ENCODE results near the gene NME9. TPM values are rescaled to one million over a fixed set of nuclear protein-coding genes. Genes with fewer than 3 reads are reported as not detected.

Gene NME9
- total RNA-seq, 1 donor from 2014 or later, result 1.1 TPM

DNA sequence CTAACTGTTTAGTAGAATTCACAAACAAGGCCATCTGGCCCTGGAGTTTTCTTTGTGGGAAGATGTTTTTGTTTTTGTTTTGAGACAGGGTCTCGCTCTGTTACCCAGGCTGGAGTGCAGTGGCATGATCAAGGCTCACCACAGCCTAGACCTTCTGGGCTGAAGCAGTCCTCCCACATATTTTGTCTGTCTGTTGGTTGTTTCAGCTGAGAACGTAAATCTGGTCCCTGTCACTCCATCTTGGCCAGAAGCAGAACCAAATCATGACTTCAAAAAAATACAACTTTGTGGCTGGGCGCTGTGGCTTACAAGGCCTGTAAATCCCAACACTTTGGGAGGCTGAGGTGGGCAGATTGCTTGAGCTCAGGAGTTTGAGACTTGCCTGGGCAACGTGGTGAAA lies 45.8 kb upstream of the NME9 start:
- TF ChIP-seq, protein P1, sequence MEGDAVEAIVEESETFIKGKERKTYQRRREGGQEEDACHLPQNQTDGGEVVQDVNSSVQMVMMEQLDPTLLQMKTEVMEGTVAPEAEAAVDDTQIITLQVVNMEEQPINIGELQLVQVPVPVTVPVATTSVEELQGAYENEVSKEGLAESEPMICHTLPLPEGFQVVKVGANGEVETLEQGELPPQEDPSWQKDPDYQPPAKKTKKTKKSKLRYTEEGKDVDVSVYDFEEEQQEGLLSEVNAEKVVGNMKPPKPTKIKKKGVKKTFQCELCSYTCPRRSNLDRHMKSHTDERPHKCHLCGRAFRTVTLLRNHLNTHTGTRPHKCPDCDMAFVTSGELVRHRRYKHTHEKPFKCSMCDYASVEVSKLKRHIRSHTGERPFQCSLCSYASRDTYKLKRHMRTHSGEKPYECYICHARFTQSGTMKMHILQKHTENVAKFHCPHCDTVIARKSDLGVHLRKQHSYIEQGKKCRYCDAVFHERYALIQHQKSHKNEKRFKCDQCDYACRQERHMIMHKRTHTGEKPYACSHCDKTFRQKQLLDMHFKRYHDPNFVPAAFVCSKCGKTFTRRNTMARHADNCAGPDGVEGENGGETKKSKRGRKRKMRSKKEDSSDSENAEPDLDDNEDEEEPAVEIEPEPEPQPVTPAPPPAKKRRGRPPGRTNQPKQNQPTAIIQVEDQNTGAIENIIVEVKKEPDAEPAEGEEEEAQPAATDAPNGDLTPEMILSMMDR (IDR thresholded peaks at IDR 0.05; ENCODE audit: unreplicated experiment), result no peak
- H3K9me3 Mint-ChIP-seq, result peaks cover 8% of the 10 kb centered on the region
- no peaks in the 10 kb centered on the region for H3K27me3 Mint-ChIP-seq (ENCODE audit: low read depth)
- no peak for DNase-seq (ENCODE audit: low spot score in 2 of 2, unreplicated experiment in 2 of 2)
- peak overlapping the region; percentile 60 for H3K27ac Mint-ChIP-seq
- peaks cover 21% of the 10 kb centered on the region for H3K4me1 Mint-ChIP-seq
- H3K36me3 Mint-ChIP-seq, result peaks cover 26% of the 10 kb centered on the region
- no peak overlapping the region for H3K4me3 Mint-ChIP-seq

DNA sequence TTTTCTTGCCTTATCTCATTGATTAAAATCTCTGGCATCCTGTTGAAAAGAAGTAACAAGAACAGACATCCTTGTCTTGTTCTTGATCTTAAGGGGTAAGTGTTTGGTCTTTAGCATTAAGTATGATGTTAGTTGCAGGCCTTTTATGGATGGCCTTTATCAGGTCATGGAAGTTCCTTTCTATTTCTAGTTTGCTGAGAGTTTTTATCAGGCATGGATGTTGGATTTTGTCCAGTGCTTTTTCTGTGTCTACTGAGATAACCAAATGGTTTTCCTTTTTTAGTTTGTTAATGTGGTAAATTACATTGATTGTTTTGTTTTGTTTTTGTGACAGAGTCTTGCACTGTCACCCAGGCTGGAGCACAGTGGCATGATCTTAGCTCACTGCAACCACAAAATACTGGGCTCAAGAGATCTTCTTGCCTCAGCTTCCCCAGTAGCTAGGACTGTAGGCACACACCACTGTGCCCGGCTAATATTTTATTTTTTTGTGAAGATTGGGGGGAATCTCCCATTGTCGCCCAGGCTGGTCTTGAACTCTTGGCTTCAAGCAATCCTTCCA lies 45.0 kb upstream of the NME9 start:
- Mint-ChIP-seq H3K4me3 (no peak overlapping the region), H3K36me3 (peaks cover 26% of the 10 kb centered on the region), H3K4me1 (peaks cover 21% of the 10 kb centered on the region), H3K9me3 (peaks cover 8% of the 10 kb centered on the region), H3K27ac (peak overlapping the region; percentile 52), H3K27me3 (ENCODE audit: low read depth) (no peaks in the 10 kb centered on the region)
- TF ChIP-seq, protein P1 (IDR thresholded peaks at IDR 0.05; ENCODE audit: unreplicated experiment), result no peak
- no peak for DNase-seq (ENCODE audit: low spot score in 2 of 2, unreplicated experiment in 2 of 2)

DNA sequence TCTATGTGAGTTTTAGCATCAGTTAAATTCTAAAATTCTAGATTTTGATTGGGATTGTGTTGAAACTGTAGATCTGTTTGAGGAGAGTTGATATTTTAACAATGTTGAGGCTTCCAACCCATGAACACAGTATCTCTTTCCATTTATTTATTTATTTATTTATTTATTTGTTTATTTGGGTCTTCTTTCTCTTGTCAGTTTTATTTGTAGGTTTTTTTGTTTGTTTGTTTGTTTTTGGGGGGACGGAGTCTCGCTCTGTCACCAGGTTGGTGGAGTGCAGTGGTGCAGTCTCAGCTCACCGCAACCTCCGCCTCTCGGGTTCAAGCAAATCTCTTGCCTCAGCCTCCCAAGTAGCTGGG lies 44.1 kb upstream of the NME9 start:
- Mint-ChIP-seq H3K4me1 (peaks cover 20% of the 10 kb centered on the region), H3K27ac (no peak overlapping the region), H3K27me3 (ENCODE audit: low read depth) (no peaks in the 10 kb centered on the region), H3K36me3 (peaks cover 21% of the 10 kb centered on the region), H3K4me3 (no peak overlapping the region), H3K9me3 (peaks cover 8% of the 10 kb centered on the region)
- no peak for DNase-seq (ENCODE audit: low spot score in 2 of 2, unreplicated experiment in 2 of 2)
- TF ChIP-seq, protein P1 (IDR thresholded peaks at IDR 0.05; ENCODE audit: unreplicated experiment), result no peak

DNA sequence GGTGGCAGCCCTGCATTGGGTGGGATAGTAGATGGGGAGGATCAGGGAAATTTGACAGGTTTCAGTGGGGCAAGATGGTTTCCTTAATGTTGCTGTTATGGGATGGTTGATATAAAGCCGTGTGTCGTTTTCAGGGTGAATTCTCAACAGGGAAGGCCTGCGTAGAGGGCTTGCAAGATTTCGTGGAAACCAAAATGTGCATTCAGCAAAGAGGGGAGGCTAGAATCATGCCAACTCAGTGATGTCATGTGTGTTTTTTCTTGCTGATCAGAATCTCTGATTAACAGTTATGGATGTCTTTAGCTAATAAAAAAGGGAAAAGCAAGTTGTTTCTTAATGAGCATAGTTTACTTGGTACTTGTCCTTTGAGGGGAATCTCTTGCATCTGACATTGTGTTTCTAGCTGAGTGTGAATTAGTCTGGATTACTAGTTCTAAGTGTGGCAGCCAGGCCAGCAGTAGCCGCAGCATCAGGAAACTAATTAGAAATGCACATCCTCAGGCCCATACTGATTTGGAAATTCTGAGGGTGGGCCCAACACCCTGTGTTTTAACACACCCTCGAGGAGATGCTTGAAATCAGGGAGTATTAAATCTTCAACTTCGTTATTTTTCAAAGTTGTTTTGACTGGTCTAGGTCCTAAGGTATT lies 43.6 kb upstream of the NME9 start:
- peaks cover 8% of the 10 kb centered on the region for H3K9me3 Mint-ChIP-seq
- peaks cover 18% of the 10 kb centered on the region for H3K36me3 Mint-ChIP-seq
- H3K4me1 Mint-ChIP-seq, result peaks cover 16% of the 10 kb centered on the region
- H3K27me3 Mint-ChIP-seq (ENCODE audit: low read depth), result no peaks in the 10 kb centered on the region
- DNase-seq (ENCODE audit: low spot score in 2 of 2, unreplicated experiment in 2 of 2), result no peak
- no peak overlapping the region for H3K4me3 Mint-ChIP-seq
- H3K27ac Mint-ChIP-seq, result no peak overlapping the region
- TF ChIP-seq, protein P1 (IDR thresholded peaks at IDR 0.05; ENCODE audit: unreplicated experiment), result no peak

DNA sequence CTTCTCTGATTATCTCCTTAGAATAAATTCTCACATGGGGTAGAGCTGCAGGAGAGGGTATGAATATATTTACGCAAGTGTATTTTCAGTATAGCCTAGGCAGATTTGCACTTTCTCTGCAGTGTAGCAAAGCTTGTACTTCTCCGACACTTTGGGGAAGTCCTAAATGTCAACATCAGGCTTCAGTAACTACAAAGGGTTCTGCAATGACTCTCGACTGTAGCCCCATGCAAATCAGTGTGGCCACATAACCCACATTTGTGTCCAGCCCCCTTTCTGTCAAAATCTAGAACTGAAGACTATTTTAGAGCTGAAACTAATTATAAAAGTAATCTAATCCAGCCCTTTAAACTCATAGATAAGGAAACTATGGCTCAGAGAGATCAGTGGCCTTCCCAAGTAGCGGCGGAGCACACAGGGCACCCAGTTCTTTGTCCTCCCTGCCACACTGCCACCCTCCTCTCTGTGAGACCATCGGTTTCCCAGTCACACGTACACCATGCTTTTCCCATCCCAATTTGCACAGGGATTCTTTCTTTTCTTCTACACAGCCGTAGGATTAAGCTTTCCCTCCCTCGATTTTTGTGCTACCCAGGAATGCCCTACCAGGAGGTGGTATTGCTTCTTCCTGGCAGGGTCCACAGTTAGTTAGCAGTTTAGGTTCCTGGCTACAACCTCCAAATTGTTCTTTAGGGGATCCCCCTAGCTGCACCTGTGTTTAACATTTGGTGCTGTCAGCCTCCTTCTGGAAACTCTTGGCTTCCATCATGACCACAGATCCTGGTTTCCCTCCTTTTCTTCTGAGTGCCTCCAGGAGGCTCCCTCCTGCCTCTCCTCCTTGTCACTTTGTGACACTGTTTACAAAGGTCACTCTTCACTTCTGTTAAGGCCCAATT lies 41.7 kb upstream of the NME9 start:
- Mint-ChIP-seq H3K27me3 (ENCODE audit: low read depth) (no peaks in the 10 kb centered on the region), H3K9me3 (peaks cover 8% of the 10 kb centered on the region), H3K36me3 (peaks cover 18% of the 10 kb centered on the region), H3K4me1 (peaks cover 14% of the 10 kb centered on the region), H3K27ac (no peak overlapping the region), H3K4me3 (no peak overlapping the region)
- DNase-seq (ENCODE audit: low spot score in 2 of 2, unreplicated experiment in 2 of 2), result no peak
- TF ChIP-seq, protein P1 (IDR thresholded peaks at IDR 0.05; ENCODE audit: unreplicated experiment), result no peak
